Activated CD4-positive, alpha-beta memory T cell treated with anti-CD3 and anti-CD28 coated beads, Interleukin-2, amount 10 ng/mL, durations not matched to agents 7 days and 5 days (primary cell): ENCODE measurements around the gene BHLHA15. TPM values are rescaled to one million over a fixed set of nuclear protein-coding genes. Genes with fewer than 3 reads are reported as not detected.

ENCODE experiments used
- CTCF ChIA-PET: fragments of 350-600 bp; sonication (Branson Sonifier 250); formaldehyde crosslinking; loops from one replicate; lab custom pipeline; 2021; ENCODE audit warnings: antibody characterized with exemption, inconsistent platforms; lab: Charles Lee
- POLR2A ChIA-PET: fragments of 350-600 bp; sonication (Branson Sonifier 250); formaldehyde crosslinking; loops from one replicate; lab custom pipeline; 2021; ENCODE audit warnings: antibody characterized with exemption; lab: Charles Lee
- DNase-seq: peaks from one replicate; pipeline ENCODE4 v3.0.0-alpha.2; 2020
- H3K27ac Mint-ChIP-seq: one replicate; pipeline ENCODE4 v1.8.0; 2021; ENCODE audit warnings: mild to moderate bottlenecking, mixed read lengths
- H3K27me3 Mint-ChIP-seq: one replicate; pipeline ENCODE4 v1.8.0; 2021; ENCODE audit warnings: mixed read lengths
- H3K36me3 Mint-ChIP-seq: one replicate; pipeline ENCODE4 v1.8.0; 2021; ENCODE audit warnings: low read depth, mixed read lengths
- H3K4me1 Mint-ChIP-seq: one replicate; pipeline ENCODE4 v1.8.0; 2021; ENCODE audit warnings: mixed read lengths
- H3K4me3 Mint-ChIP-seq: one replicate; pipeline ENCODE4 v1.8.0; 2021; ENCODE audit warnings: mild to moderate bottlenecking, mixed read lengths
- H3K9me3 Mint-ChIP-seq: one replicate; pipeline ENCODE4 v1.8.0; 2021; ENCODE audit warnings: mixed read lengths
- total RNA-seq, 2 experiments: library from RNA; stranded (reverse); gene quantifications; one replicate each; pipeline ENCODE4 v1.2.3, GENCODE V29; 2021

BHLHA15 gene
- total RNA-seq, 2 experiments from 2014 or later: 0.43 TPM

GRCh38 chr7:98227939-98228338 is 16.7 kb downstream of the BHLHA15 start:
- no peaks in the 10 kb centered on the region for H3K9me3 Mint-ChIP-seq
- no peak overlapping the region for H3K4me3 Mint-ChIP-seq
- ChIA-PET CTCF (no interaction called here), POLR2A (no interaction called here)
- peaks cover 17% of the 10 kb centered on the region for H3K36me3 Mint-ChIP-seq
- H3K27me3 Mint-ChIP-seq: no peaks in the 10 kb centered on the region
- no peak overlapping the region for H3K27ac Mint-ChIP-seq
- no peaks in the 10 kb centered on the region for H3K4me1 Mint-ChIP-seq
- DNase-seq: no peak

DNA sequence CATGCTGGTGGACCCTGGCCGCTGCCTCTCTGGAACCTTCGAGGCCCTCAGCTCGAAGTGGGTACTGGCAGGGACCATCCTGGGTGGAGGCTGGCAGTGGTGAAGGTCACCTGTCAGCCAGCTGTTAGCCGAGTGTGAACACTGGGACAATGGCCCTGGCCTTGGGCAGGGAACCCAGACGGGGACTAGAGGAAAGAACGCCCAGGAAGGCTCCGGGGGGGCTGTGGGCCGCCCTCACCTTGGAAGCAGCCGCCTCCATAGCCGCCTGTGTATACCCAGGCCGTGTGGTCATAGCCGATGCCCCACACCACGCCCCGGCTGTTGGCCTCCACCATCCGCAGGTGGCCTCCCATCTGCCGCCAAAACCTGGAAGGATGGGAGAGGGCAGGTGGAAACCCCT is 17.6 kb downstream of the BHLHA15 start:
- H3K4me3 Mint-ChIP-seq: no peak overlapping the region
- no peaks in the 10 kb centered on the region for H3K9me3 Mint-ChIP-seq
- CTCF ChIA-PET: no interaction called here
- H3K27ac Mint-ChIP-seq: no peak overlapping the region
- H3K27me3 Mint-ChIP-seq: no peaks in the 10 kb centered on the region
- peaks cover 18% of the 10 kb centered on the region for H3K36me3 Mint-ChIP-seq
- H3K4me1 Mint-ChIP-seq: no peaks in the 10 kb centered on the region
- DNase-seq: no peak
- POLR2A ChIA-PET: no interaction called here

DNA sequence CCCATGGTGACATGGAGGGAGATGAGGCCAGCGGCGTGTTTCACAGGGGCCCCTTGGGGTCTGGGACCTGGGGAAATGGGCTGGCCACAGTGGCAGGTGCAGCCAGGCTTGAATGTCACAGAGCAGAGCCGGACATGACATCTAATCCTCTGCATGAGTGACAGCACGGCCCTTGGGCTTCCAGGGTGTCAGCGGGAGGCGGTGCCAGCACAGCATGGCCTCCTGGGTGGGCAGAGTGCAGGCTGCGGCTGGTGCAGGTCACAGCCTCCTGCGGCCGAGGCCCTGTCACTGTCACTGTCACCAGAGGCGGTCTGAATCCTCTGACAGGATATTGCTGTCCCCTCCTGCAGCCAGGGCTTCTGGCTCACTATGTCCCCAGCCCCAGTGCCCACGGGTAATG is 18.2 kb downstream of the BHLHA15 start:
- Mint-ChIP-seq H3K4me3 (no peak overlapping the region), H3K36me3 (peaks cover 20% of the 10 kb centered on the region), H3K9me3 (no peaks in the 10 kb centered on the region), H3K27ac (no peak overlapping the region), H3K27me3 (no peaks in the 10 kb centered on the region), H3K4me1 (no peaks in the 10 kb centered on the region)
- CTCF ChIA-PET: no interaction called here
- POLR2A ChIA-PET: no interaction called here
- DNase-seq: no peak

DNA sequence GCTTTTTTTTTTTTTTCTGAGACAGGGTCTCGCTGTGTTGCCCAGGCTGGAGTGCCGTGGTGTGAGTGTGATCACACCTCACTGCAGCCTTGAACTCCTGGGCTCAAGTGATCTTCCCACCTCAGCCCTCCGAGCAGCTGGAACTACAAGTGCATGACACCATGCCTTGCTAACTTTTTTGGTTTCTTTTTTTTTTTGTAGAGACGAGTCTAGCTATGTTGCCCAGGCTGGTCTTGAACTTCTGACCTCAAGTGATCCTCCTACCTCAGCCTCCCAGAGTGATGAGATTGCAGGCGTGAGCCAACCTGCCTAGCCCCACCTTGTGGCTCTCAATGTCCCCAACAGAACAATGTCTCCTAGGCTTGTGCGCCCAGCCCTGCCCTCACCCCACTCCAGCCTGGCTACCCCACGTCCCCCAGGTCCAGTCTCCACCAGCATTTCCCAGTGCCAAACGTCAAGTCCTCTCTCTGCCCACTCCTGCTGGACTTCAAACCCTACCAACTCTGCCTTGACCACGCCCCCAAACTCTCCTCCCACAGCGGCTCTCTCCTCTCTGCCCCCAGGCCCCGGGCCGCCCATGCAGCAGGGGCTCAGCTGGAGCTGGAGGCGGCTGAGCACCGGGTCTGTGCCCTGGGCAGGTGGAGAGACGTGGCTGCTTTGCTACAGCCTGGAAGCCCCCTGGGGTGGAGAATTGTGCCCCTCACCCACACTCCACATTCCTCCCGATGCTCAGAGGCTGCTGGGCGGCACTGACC is 18.9 kb downstream of the BHLHA15 start:
- H3K36me3 Mint-ChIP-seq: peaks cover 25% of the 10 kb centered on the region
- no peaks in the 10 kb centered on the region for H3K4me1 Mint-ChIP-seq
- CTCF ChIA-PET: no interaction called here
- H3K4me3 Mint-ChIP-seq: no peak overlapping the region
- H3K9me3 Mint-ChIP-seq: no peaks in the 10 kb centered on the region
- H3K27ac Mint-ChIP-seq: no peak overlapping the region
- DNase-seq: no peak
- POLR2A ChIA-PET: no interaction called here
- no peaks in the 10 kb centered on the region for H3K27me3 Mint-ChIP-seq

DNA sequence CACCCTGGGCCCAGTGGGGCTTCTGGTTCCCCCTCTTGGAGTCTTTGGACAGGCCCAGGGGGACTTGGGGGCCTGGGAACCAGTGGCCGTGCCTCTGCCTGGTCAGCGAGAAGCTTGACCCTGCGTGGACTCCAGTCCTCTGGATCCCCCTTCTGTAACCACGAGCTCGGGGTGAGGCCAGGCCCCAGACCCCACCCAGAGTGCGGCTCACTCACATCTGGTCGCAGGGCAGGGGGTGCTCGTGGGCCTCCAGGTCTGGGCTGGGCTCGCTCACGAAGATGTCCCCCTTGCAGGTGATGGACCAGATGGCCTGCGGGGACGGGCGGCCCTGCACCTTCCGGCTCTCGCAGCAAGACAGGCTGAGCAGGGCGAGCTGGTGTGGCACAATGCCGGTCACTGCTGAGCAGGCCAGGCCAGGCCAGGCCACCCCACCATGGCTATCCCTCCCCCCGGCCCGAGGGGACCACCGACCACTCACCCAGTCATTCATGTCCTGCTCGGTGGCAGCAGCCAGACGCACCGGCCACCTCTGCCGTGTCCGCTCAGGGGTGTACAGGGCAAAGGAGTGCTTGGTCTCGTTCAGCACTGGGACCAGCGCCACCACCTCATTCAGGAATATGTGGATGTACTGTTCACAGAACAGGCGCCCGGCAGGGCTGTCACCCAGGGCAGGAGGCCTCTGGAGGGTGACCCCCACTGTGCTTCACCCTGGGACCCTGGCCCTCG is 19.7 kb downstream of the BHLHA15 start:
- ChIA-PET CTCF (no interaction called here), POLR2A (no interaction called here)
- Mint-ChIP-seq H3K4me3 (no peak overlapping the region), H3K27ac (no peak overlapping the region), H3K4me1 (no peaks in the 10 kb centered on the region), H3K36me3 (peaks cover 23% of the 10 kb centered on the region), H3K27me3 (no peaks in the 10 kb centered on the region), H3K9me3 (no peaks in the 10 kb centered on the region)
- no peak for DNase-seq

GRCh38 chr7:98231493-98232262 is 20.4 kb downstream of the BHLHA15 start:
- H3K36me3 Mint-ChIP-seq: peaks cover 20% of the 10 kb centered on the region
- DNase-seq: no peak
- H3K9me3 Mint-ChIP-seq: no peaks in the 10 kb centered on the region
- ChIA-PET POLR2A (interaction anchor here (1.6 kb wide), 1 partner anchor 19 kb away, joined by 4 read pairs; no protein-coding TSS in a partner anchor), CTCF (interaction anchor here (0.7 kb wide), 1 partner anchor 75 kb away, joined by 3 read pairs; no protein-coding TSS in a partner anchor)
- H3K27ac Mint-ChIP-seq: no peak overlapping the region
- H3K4me1 Mint-ChIP-seq: no peaks in the 10 kb centered on the region
- H3K27me3 Mint-ChIP-seq: no peaks in the 10 kb centered on the region
- no peak overlapping the region for H3K4me3 Mint-ChIP-seq

DNA sequence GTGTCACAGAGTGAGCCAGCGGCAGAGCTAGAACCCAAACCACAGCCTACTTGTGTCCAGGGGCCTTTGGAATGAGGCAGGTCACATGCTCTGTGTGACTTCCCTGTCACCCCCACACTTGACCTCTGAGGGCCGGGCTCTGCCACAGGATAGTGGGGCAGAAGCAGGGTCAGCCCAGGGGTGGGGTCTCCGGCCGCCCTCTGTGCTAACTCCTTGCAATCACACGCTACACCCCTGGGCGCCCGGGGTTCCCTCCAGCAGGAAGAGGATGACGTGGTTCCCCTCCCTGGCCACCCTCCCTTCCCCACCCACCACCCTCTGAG is 21.0 kb downstream of the BHLHA15 start:
- Mint-ChIP-seq H3K4me3 (no peak overlapping the region), H3K9me3 (no peaks in the 10 kb centered on the region), H3K36me3 (peaks cover 23% of the 10 kb centered on the region), H3K27me3 (no peaks in the 10 kb centered on the region), H3K27ac (no peak overlapping the region), H3K4me1 (no peaks in the 10 kb centered on the region)
- DNase-seq: no peak
- POLR2A ChIA-PET: interaction anchor here (1.6 kb wide), 1 partner anchor 19 kb away, joined by 4 read pairs; no protein-coding TSS in a partner anchor
- CTCF ChIA-PET: interaction anchor here (0.7 kb wide), 1 partner anchor 76 kb away, joined by 3 read pairs; no protein-coding TSS in a partner anchor

- CTCF ChIA-PET: interaction anchor here (0.7 kb wide), 1 partner anchor 77 kb away, joined by 3 read pairs; no protein-coding TSS in a partner anchor
- no peak for DNase-seq
- no peaks in the 10 kb centered on the region for H3K27me3 Mint-ChIP-seq
- H3K9me3 Mint-ChIP-seq: no peaks in the 10 kb centered on the region
- H3K27ac Mint-ChIP-seq: no peak overlapping the region
- peaks cover 19% of the 10 kb centered on the region for H3K36me3 Mint-ChIP-seq
- POLR2A ChIA-PET: interaction anchor here (1.6 kb wide), 1 partner anchor 18 kb away, joined by 4 read pairs; no protein-coding TSS in a partner anchor
- H3K4me1 Mint-ChIP-seq: no peaks in the 10 kb centered on the region
- H3K4me3 Mint-ChIP-seq: no peak overlapping the region
Observed at GRCh38 chr7:98232799-98233198, 21.6 kb downstream of the BHLHA15 start.

- peaks cover 18% of the 10 kb centered on the region for H3K36me3 Mint-ChIP-seq
- H3K9me3 Mint-ChIP-seq: no peaks in the 10 kb centered on the region
- no peak overlapping the region for H3K4me3 Mint-ChIP-seq
- H3K27ac Mint-ChIP-seq: no peak overlapping the region
- ChIA-PET POLR2A (interaction anchor here (1.6 kb wide), 1 partner anchor 17 kb away, joined by 4 read pairs; no protein-coding TSS in a partner anchor), CTCF (interaction anchor here (0.5 kb wide), 1 partner anchor 26 kb away, joined by 3 read pairs; no protein-coding TSS in a partner anchor)
- DNase-seq: no peak
- H3K4me1 Mint-ChIP-seq: no peaks in the 10 kb centered on the region
- H3K27me3 Mint-ChIP-seq: no peaks in the 10 kb centered on the region
Observed at GRCh38 chr7:98233219-98234070, 22.2 kb downstream of the BHLHA15 start.

DNA sequence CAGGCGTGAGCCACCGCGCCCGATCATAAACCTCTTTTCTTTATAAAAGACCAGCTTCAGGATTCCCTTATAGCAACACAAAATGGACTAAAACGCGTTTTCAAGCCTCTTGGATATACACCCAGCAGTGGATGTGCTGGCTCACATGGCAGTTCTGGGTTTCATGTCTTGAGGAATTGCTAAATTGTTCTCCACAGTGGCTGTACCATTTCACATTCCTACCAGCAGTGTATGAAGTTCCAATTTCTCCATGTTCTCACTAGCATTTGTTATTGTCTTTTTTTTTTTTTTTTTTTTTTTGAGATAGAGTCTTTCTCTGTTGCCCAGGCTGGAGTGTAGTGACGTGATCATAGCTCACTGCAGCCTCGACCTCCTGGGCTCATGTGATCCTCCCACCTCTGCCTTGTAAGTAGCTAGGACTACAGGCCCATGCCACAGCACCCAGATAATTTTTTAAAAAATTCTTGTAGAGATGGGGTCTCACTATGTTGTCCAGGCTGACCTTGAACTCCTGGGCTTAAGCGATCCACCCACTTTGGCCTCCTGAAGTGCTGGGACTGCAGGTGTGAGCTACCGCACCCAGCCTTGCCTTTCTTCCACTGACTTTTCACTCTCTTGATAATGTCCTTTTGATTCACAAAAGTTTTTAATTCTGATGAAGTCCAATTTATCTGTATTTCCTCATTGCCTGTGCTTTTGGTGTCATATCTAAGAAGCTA is 23.3 kb downstream of the BHLHA15 start:
- CTCF ChIA-PET: interaction anchor here (0.5 to 1.0 kb wide), 2 partner anchors 25 to 67 kb away, joined by 3 read pairs; no protein-coding TSS in a partner anchor
- no peaks in the 10 kb centered on the region for H3K27me3 Mint-ChIP-seq
- H3K9me3 Mint-ChIP-seq: no peaks in the 10 kb centered on the region
- no peak overlapping the region for H3K27ac Mint-ChIP-seq
- no peaks in the 10 kb centered on the region for H3K4me1 Mint-ChIP-seq
- POLR2A ChIA-PET: interaction anchor here (1.1 kb wide), 1 partner anchor 16 kb away, joined by 3 read pairs; no protein-coding TSS in a partner anchor
- DNase-seq: no peak
- H3K36me3 Mint-ChIP-seq: peaks cover 29% of the 10 kb centered on the region
- no peak overlapping the region for H3K4me3 Mint-ChIP-seq

DNA sequence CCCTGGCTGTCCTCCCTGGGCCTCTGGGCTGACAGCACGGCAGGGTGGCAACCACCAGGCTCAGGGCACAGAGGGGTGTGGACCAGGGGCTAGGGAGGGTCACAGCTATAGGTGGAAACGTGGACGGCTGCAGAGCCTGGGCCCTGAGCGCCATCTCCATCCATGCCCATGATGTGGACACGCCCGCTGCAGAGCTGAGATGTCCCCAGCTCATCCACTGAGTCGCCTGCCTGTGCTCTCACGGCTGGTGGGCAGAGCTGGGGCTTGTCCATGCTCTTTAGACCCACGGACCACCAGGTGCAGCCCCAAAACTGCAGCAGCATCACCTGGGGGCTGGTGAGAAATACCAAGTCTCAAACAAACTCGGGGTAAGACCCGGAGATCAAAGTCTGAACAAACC is 24.7 kb downstream of the BHLHA15 start:
- Mint-ChIP-seq H3K36me3 (peaks cover 33% of the 10 kb centered on the region), H3K4me3 (no peak overlapping the region), H3K9me3 (no peaks in the 10 kb centered on the region), H3K27me3 (no peaks in the 10 kb centered on the region), H3K4me1 (no peaks in the 10 kb centered on the region), H3K27ac (no peak overlapping the region)
- no peak for DNase-seq
- ChIA-PET CTCF (interaction anchor here (1.0 kb wide), 1 partner anchor 68 kb away, joined by 3 read pairs; no protein-coding TSS in a partner anchor), POLR2A (no interaction called here)
